Inflammatory macrophage treated with lipopolysaccharide for 4 hours (primary cell): Measurements from ENCODE around the gene RARG.
"Not testable (repeated sequence)": the region's sequence is repeated elsewhere in the genome, so short reads cannot be mapped to it uniquely, and the experiment has no call there.

Experiments
- DNase-seq: peaks from one replicate; pipeline ENCODE4 v3.0.0-alpha.2; 2020

Gene RARG

GRCh38 chr12:53187145-53187899 lies 44.7 kb downstream of the RARG start:
- no peak for DNase-seq

GRCh38 chr12:53186745-53187144 lies 45.3 kb downstream of the RARG start:
- DNase-seq, result no peak

- DNase-seq, result no peak
These were observed 46.3 kb downstream of the RARG start for GRCh38 chr12:53185582-53186153.

GRCh38 chr12:53184828-53185227 lies 47.2 kb downstream of the RARG start:
- DNase-seq, result no peak

- peak; percentile 75 for DNase-seq
These were observed 49.1 kb downstream of the RARG start for GRCh38 chr12:53182903-53183302.

- peak; percentile 11 for DNase-seq
These were observed 50.1 kb downstream of the RARG start for GRCh38 chr12:53181935-53182334.

- peak; percentile 54 for DNase-seq
These were observed 50.9 kb downstream of the RARG start for GRCh38 chr12:53180931-53181645.

- peak; percentile 97 for DNase-seq
These were observed 51.6 kb downstream of the RARG start, which contains the start of the genes CSAD and ZNF740 for GRCh38 chr12:53180220-53180930. CSAD (minus strand) TSS chr12:53180925; CDS start chr12:53173470, 7,455 bp downstream. ZNF740 (plus strand) TSS chr12:53180722; CDS start chr12:53181984, 1,262 bp downstream.

GRCh38 chr12:53179687-53180219 lies 52.3 kb downstream of the RARG start:
- DNase-seq, result peak; percentile 27

- not testable (repeated sequence) for DNase-seq
These were observed 53.2 kb downstream of the RARG start for GRCh38 chr12:53178803-53179202.

GRCh38 chr12:53177447-53177846 lies 54.6 kb downstream of the RARG start:
- not testable (repeated sequence) for DNase-seq

- DNase-seq, result no peak
These were observed 55.3 kb downstream of the RARG start for GRCh38 chr12:53176750-53177149.

GRCh38 chr12:53174881-53175491 lies 57.0 kb downstream of the RARG start:
- DNase-seq, result peak; percentile 47

GRCh38 chr12:53173085-53173715 lies 58.8 kb downstream of the RARG start:
- DNase-seq, result no peak

GRCh38 chr12:53172352-53172751 lies 59.7 kb downstream of the RARG start:
- DNase-seq, result no peak

GRCh38 chr12:53171725-53172329 lies 60.2 kb downstream of the RARG start:
- no peak for DNase-seq

GRCh38 chr12:53170876-53171724 lies 60.9 kb downstream of the RARG start:
- DNase-seq, result no peak

- no peak for DNase-seq
These were observed 61.8 kb downstream of the RARG start for GRCh38 chr12:53170215-53170614.

GRCh38 chr12:53169644-53170043 lies 62.4 kb downstream of the RARG start:
- no peak for DNase-seq

- no peak for DNase-seq
These were observed 65.2 kb downstream of the RARG start for GRCh38 chr12:53166837-53167236.
